ENCODE measurements around the gene INTS13. TPM values are rescaled to one million over a fixed set of nuclear protein-coding genes. Genes with fewer than 3 reads are reported as not detected.

The INTS13 gene
- total and polyA plus RNA-seq, 2 of the 8 experiments (the other 6 are each of a cell fraction or from before 2014, with no cell fraction given), result 20.5 to 58.2 TPM

- DNase-seq (ENCODE audit: low read depth in 1 of 2, low spot score in 2 of 2) (no peak), FAIRE-seq (no peak)
- no peaks in the 10 kb centered on the region for H3K27me3 ChIP-seq (replicated peaks in 1 of 4; ENCODE audit: control insufficient read depth in 3 of 4, extremely low read depth in 1 of 4, insufficient read depth in 3 of 4, low read length in 3 of 4)
- no peak overlapping the region for H3K4ac ChIP-seq (replicated peaks; ENCODE audit: insufficient read length, low read depth, low read length)
- no peaks in the 10 kb centered on the region for H3K79me1 ChIP-seq (ENCODE audit: low read depth, low read length)
- no peak overlapping the region for H2BK12ac ChIP-seq (ENCODE audit: low read depth, low read length)
- no peak overlapping the region for H4K8ac ChIP-seq (ENCODE audit: extremely low read depth, insufficient read depth, low read length)
- no peaks in the 10 kb centered on the region for H3K23me2 ChIP-seq (ENCODE audit: low read depth, low read length)
- no peaks in the 10 kb centered on the region; a peak in 1 of 4 replicates for H3K79me2 ChIP-seq (ENCODE audit: control insufficient read depth in 1 of 2, insufficient read depth in 2 of 2, low read length in 2 of 2)
- H2BK20ac ChIP-seq (ENCODE audit: low read length), result no peak overlapping the region
- TF ChIP-seq CTCF (IDR thresholded peaks at IDR 0.05; ENCODE audit: control extremely low read depth in 1 of 3, insufficient read depth in 1 of 3, low read depth in 1 of 3, low read length in 3 of 3) (no peak), SIN3A (conservative IDR thresholded peaks at IDR 0.05 in 1 of 2, IDR thresholded peaks at IDR 0.05 in 1 of 2; ENCODE audit: low read depth in 1 of 2, low read length in 2 of 2) (no peak), SRF (IDR thresholded peaks at IDR 0.05; ENCODE audit: low read depth, low read length) (no peak), ASH2L (IDR thresholded peaks at IDR 0.05; ENCODE audit: low read length) (no peak), CHD2 (IDR thresholded peaks at IDR 0.05; ENCODE audit: low read length) (no peak)
- H3K56ac ChIP-seq (replicated peaks; ENCODE audit: insufficient read length, low read depth, low read length), result no peak overlapping the region
- H3K4me1 ChIP-seq (replicated peaks in 1 of 4; ENCODE audit: control insufficient read depth in 3 of 4, insufficient read depth in 4 of 4, low read length in 3 of 4), result no peaks in the 10 kb centered on the region
- POLR2A ChIA-PET (ENCODE audit: partially characterized antibody), result interaction anchor here (1.5 kb wide), 1 partner anchor 11 kb away, joined by 5 read pairs; no protein-coding TSS in a partner anchor
- H3K4me3 ChIP-seq (ENCODE audit: extremely low read depth in 1 of 4, insufficient read depth in 2 of 4, low read depth in 3 of 4, low read length in 4 of 4), result no peak overlapping the region
- H3K27ac ChIP-seq (ENCODE audit: low read depth, low read length), result no peak overlapping the region
- CTCF ChIA-PET (ENCODE audit: partially characterized antibody), result no interaction called here
- H3K23ac ChIP-seq (ENCODE audit: insufficient read length), result no peak overlapping the region
- no peak overlapping the region for H3K14ac ChIP-seq (ENCODE audit: insufficient read length)
- no peaks in the 10 kb centered on the region for H3K9me3 ChIP-seq (ENCODE audit: insufficient read depth in 2 of 2, low read depth in 1 of 2, low read length in 1 of 2)
- no peak overlapping the region for H2BK15ac ChIP-seq (ENCODE audit: low read length)
- 92% methylated on average over 3 of the region's 3 CpGs; no CpG with 5 or more reads in 1 of the 2 experiments for WGBS, 2 experiments (ENCODE audit: extremely low coverage in 1 of 2, insufficient coverage in 1 of 2, insufficient read length in 1 of 2, insufficient replicate concordance in 2 of 2, low coverage in 1 of 2, low lambda C conversion rate in 2 of 2, missing lambda C conversion rate in 1 of 2)
- no peak overlapping the region for H4K5ac ChIP-seq (ENCODE audit: insufficient read length, low read depth, low read length)
- H3K9ac ChIP-seq (replicated peaks in 1 of 4; ENCODE audit: extremely low read depth in 1 of 4, low read depth in 3 of 4, low read length in 3 of 4), result no peak overlapping the region
- no peak overlapping the region for H2BK120ac ChIP-seq (replicated peaks; ENCODE audit: low read depth, low read length)
- H3K36me3 ChIP-seq (ENCODE audit: control insufficient read depth in 2 of 4, insufficient read depth in 4 of 4, low read length in 3 of 4), result peaks cover 0 to 52% (median 13%) of the 10 kb centered on the region in 4 experiments; a peak in 5 of 8 replicates
- no peaks in the 10 kb centered on the region for H4K20me1 ChIP-seq (replicated peaks in 1 of 2; ENCODE audit: control insufficient read depth in 1 of 2, insufficient read depth in 2 of 2, low read length in 2 of 2)
- H3K4me2 ChIP-seq (ENCODE audit: insufficient read depth in 1 of 2, low read depth in 2 of 2, low read length in 2 of 2), result no peak overlapping the region
- no peak overlapping the region for H3K18ac ChIP-seq (ENCODE audit: extremely low read depth, low read length)
- no peak overlapping the region for H2BK5ac ChIP-seq (ENCODE audit: low read depth, low read length)
- H4K91ac ChIP-seq (replicated peaks; ENCODE audit: insufficient read length, low read length), result no peak overlapping the region
- no peak overlapping the region for H2AK5ac ChIP-seq (ENCODE audit: low read depth, low read length)
- no peak overlapping the region for H2AFZ ChIP-seq (ENCODE audit: low read length)
Measured at GRCh38 chr12:26921886-26922285, 15.9 kb downstream of the INTS13 start.
